ENCODE data around the gene CFP.

- TF ChIP-seq TAF1 (IDR thresholded peaks at IDR 0.05; ENCODE audit: low read depth, low read length), result no peak
- no peak for TF ChIP-seq POLR2AphosphoS5 (IDR thresholded peaks at IDR 0.05; ENCODE audit: low read depth, low read length)
- no peak for TF ChIP-seq POLR2A (IDR thresholded peaks at IDR 0.05; ENCODE audit: low read depth, low read length)
- TF ChIP-seq SPI1 (IDR thresholded peaks at IDR 0.05; ENCODE audit: low read depth, low read length), result no peak
Measured at GRCh38 chrX:47613082-47613481, 16.6 kb downstream of the CFP start.

Data from GM12891 (cell line).